ENCODE results near the gene PPP1CA.
"Not testable (repeated sequence)": the region's sequence is repeated elsewhere in the genome, so short reads cannot be mapped to it uniquely, and the experiment has no call there.

Gene PPP1CA

GRCh38 chr11:67416416-67417335 lies 15.0 kb upstream of the PPP1CA start:
- DNase-seq: peak; percentile 83 to 89

DNA sequence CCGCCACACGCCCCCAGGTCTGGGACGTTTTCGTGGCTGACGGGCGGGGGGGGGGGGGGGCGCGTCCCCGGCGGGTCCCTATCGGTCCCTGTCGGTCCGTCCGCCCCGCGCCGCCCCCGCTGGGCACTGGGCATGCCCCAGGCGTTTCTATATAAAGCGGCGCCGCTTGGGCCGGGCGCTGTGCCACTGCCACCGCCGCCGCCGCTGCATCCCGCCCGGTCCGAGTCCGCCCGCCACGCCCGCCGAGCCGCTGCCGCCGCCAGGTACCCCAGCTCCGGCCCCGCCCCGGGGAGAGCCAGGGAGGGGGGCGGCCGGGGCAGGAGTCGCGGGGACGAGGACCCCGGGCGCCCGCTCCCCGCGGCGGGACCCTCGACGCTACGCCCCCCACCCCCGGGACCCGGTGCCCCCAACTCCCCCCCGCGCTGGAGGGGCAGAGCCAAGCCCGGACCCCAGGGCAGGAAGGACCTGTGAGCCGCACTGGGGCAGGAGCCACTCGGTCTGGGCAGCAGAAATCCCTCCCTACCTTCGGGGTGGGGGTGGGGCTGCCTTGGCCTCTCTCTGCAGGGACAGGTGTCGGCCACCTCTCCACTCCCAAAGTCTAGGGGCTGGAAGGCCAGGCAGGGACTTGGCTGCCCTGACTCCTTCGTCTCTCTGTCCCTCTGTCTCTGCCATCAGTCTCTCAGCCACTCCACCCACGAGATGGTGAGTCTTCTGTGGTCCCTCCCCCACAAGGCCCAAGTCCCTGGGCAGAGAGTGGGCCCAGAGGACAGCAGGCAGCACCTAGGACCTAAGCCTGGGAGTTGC lies 14.0 kb upstream of the PPP1CA start, which contains the start of gene CARNS1:
Gene CARNS1, plus strand, starts transcription at position 178 of the 804 bp plus-strand sequence. Its CDS starts 522 bp downstream, at position 700.
- DNase-seq: no peak

DNA sequence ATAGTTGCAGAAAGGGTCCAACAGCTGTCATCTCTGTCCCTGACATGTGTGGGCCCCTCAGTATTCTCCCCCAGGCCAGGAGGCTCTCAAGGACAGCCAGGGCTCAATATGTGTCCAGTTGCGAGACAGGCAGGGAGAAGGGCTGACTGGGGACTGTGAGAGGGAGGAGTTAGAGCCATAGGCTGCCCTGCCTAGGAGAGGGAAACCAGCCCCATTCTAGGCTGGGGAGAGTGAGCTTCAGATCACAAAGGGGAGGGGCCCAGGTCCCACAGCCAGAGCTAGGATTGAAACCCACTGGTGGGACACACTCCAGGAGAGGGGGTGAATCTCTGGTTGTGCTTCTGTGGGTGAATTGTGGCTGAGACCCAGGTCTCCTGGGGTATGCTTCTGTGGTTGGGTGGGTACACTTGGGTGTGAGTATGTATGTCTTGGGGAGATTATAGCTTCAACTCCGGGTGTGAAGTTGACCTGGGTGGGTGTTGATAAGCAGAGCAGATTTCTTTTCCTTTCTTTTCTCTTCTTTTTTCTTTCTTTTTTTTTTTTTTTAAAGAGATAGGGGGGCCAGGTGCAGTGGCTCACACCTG lies 11.7 kb upstream of the PPP1CA start:
- no peak for DNase-seq

DNA sequence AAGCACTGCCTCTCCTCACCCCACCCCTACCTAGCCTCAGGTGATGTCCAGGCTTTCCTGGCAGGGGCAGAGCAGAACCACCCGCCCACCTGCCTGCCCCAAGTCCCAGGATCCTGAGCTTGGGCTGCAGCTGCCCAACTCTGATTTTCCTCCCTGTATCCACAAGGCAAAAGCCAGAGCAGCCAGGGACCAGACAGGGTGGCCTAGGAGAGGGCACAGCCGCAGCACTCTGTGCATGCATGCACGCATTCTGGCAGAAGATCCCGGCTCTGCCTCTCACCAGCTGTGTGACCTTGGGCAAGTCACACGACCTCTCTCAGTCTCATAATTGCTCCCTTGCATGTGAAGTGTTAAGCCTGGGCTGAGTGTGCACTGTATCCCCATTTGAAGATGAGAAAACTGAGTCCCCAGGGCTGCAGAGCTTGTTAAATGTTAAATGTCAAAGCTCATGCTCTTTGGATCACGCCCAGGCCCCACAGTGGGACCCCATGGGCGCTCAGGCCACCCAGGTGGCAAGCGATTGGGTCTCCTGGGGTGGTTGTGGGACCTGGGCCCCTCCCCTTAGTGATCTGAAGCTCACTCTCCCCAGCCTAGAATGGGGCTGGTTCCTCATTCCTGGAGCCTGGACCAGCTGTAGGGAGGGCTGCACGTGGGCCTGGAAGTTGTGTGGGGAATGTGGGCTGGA lies 11.0 kb upstream of the PPP1CA start:
- DNase-seq: no peak

GRCh38 chr11:67411785-67412152 lies 10.1 kb upstream of the PPP1CA start:
- DNase-seq: no peak

- DNase-seq: no peak
Observed at GRCh38 chr11:67410984-67411784, 9.5 kb upstream of the PPP1CA start.

DNA sequence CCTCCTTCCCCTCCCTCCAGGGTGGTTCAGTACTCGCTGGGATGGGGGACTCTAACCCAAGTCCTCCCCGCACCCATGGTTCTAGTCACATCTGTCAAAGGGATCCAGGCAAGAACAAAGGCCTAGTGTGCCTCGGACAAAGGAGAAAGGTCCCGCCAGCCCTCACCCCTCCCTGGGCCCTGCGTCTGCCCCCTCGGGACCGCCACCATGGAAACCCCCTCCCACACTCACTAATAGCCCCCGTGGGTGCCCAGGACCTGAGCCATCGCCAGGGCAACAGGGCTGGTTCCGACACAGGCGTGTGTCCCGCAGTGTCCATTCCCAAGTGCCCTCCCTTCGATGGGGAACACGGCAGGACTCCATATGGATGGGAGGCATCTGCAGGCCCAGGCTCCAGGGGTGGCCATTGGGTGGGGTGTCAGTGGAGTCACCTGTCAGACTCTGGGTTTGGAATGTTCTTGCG lies 8.7 kb upstream of the PPP1CA start:
- no peak for DNase-seq

DNA sequence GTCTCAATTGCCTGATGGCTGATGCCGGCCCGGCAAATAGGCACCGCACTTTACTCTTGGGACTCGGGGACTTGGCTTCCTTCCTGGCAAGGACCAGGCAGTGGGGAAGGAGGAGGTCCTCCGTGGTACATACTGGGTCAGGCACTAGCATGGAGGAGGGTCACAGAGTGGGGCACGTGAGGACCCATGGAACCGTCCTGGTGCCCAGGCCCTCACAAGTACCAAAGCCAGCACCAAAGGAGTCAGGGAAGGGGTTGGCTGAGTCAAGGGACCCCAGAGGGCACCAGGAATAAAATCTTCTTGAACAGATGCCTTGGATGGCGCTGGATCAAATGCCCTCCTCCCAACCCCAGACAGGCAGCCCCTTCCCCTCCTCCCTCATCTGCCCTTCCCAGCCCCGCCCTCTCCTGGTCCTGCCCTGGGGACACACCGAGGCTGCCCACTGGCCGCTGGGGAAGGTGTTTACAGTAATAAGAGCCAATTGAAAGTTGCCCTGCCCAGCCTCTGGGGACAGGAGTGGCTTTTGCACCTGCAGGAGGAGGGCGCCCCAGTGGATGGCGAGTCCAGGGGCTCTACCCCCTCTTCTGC lies 8.2 kb upstream of the PPP1CA start:
- peak in 1 of 2 donors; percentile 47 for DNase-seq

- peak; percentile 72 to 84 for DNase-seq
Observed at GRCh38 chr11:67409261-67409666, 7.6 kb upstream of the PPP1CA start.

DNA sequence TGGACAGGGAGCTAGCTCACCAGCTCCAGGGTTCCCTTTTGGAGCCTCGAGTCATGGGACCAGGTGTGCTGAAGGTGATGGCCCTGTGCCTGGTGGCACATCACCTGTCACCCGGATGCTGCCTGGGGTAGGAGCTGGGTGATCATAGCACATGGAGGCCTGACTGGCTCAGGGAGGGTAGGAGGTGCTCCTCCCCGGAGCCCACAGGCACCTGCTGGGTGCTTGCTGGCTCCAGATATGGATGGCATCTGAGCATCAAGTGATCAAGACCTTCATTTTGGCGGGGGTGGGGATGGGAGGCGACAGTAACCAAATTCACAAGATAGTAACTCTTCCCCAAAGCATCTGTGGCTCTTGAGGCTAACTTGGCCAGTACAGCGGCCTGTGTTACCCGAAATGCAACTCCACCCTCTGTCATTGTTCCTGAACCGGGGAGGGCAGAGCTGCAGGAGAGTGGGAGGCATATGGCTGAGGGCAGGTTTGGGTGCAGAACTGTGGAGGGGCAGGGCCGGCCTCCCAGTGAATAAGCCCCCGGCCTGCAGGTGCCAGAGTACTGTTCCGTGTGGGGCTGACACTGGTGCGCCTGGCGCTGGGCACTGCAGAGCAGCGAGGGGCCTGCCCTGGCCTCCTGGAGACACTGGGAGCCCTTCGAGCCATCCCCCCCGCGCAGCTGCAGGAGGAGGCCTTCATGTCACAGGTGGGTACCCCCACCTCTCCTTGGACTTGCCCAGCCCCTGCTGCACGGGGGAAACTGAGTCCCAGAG lies 7.0 kb upstream of the PPP1CA start:
- DNase-seq: no peak

DNA sequence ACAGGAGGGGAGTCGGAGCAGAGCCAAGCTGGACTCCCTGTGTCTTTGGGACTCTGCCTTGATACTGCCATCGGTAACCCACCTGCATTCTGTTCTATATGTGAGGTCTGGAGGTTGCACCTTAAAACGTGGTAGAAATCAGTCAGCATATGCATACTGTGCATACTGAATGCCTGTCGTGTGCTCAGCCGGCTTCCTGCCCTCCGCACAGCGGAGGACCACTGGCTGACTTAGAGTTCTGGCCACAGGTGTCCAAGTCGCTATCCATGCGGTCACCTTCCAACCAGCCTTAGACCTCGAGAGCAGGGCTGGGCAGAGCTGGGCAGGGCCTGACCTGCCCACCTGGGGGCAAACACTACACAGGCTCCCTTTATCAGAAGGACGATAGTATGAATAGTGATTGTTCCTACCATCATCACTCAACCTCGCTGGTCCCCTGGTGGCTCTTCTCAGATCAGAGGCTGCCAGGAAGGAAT lies 6.1 kb upstream of the PPP1CA start:
- no peak for DNase-seq

- DNase-seq: no peak
Observed at GRCh38 chr11:67406969-67407687, 5.5 kb upstream of the PPP1CA start.

DNA sequence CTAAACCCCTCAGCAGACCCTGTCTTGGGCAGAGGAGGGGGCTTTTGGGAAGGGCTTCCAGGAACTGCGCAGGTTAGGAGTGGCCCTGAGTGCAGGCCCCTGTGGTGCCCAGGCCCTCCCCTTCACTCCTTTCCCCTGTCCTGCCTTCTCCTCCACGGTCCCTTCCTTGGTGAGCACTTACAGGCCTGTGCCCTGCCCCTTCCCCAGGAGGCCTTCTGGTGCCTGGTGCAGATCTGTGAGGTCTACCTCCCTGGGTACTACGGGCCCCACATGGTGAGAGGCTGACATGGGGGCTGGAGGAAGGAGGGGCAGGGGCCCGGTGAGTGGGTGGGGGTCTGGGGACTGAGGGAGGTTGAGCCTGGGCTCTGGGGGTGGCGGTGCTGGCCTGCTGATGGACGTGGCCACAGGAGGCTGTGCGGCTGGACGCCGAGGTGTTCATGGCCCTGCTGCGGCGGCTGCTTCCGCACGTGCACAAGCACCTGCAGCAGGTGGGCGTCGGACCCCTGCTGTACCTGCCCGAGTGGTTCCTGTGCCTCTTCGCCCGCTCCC lies 4.8 kb upstream of the PPP1CA start:
- no peak for DNase-seq

- no peak for DNase-seq
Observed at GRCh38 chr11:67405688-67406339, 4.2 kb upstream of the PPP1CA start.

DNA sequence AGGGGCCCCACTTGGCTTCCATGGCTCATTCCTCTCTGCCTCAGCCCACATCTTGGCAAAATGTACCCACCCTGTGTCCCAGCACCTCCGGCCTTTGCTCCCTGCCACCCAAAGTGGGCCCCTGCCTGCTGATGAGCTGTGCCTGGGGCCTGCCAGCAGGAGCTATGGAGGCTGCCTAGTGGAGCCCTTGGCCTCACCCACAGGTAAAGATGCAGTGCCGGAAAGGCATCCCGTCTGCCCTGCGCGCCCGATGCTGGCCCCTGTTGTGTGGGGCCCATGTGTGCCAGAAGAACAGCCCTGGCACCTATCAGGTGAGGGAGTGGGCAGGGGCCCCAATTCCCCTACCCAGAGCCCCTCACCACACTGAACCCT lies 3.5 kb upstream of the PPP1CA start:
- no peak for DNase-seq

- DNase-seq: peak in 1 of 2 donors; percentile 65
Observed at GRCh38 chr11:67404515-67405195, 3.0 kb upstream of the PPP1CA start.

DNA sequence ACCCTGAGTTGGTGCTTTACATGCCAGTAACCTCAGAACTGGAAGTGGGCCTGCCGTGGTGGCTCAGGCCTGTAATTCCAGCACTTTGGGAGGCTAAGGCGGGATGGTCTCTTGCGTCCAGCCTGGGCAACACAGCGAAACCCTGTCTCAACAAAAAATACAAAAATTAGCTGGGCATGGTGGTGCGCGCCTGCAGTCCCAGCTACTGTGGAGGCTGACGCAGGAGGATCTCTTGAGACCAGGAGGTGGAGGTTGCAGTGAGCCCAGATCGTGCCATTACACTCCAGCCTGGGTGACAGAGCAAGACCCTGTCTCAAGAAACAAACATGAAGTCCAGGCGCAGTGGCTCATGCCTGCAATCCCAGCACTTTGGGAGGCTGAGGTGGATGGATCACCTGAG lies 1.4 kb upstream of the PPP1CA start:
- DNase-seq: not testable (repeated sequence)

- not testable (repeated sequence) for DNase-seq
Observed at GRCh38 chr11:67402192-67402839, 658 bp upstream of the PPP1CA start.

Data from CD4-positive, alpha-beta T cell treated with Interferon alpha-2 for 1 hour (primary cell).